Parathyroid adenoma (tissue), 2 donors: ENCODE measurements around the gene ADGRD2.

Source experiments
- H2AFZ ChIP-seq: fragments of 300-600 bp; sonication (generic); one replicate; pipeline ENCODE4 v1.7.0; 2017; ENCODE audit warnings: antibody characterized with exemption, mild to moderate bottlenecking
- H3K27ac ChIP-seq: fragments of 300-600 bp; sonication (generic); one replicate; pipeline ENCODE4 v1.7.0; 2017
- H3K27me3 ChIP-seq: fragments of 300-600 bp; sonication (generic); one replicate; pipeline ENCODE4 v1.7.0; 2017; ENCODE audit warnings: low read length; ENCODE audit not compliant: control insufficient read depth, insufficient read depth
- H3K36me3 ChIP-seq: fragments of 300-600 bp; sonication (generic); one replicate; pipeline ENCODE4 v1.7.0; 2017; ENCODE audit warnings: low read length; ENCODE audit not compliant: control insufficient read depth, insufficient read depth
- H3K4me1 ChIP-seq: fragments of 300-600 bp; sonication (generic); one replicate; pipeline ENCODE4 v1.7.0; 2017; ENCODE audit warnings: control low read depth
- H3K4me2 ChIP-seq: fragments of 300-600 bp; sonication (generic); one replicate; pipeline ENCODE4 v1.7.0; 2017; ENCODE audit warnings: low read length
- H3K4me3 ChIP-seq: fragments of 300-600 bp; sonication (generic); one replicate; pipeline ENCODE4 v1.7.0; 2017; ENCODE audit warnings: low read depth, low read length
- H3K79me2 ChIP-seq: fragments of 300-600 bp; sonication (generic); one replicate; pipeline ENCODE4 v1.7.0; 2017; ENCODE audit warnings: control low read depth
- H3K9ac ChIP-seq: fragments of 300-600 bp; sonication (generic); one replicate; pipeline ENCODE4 v1.7.0; 2017; ENCODE audit warnings: mild to moderate bottlenecking
- H3K9me3 ChIP-seq: fragments of 300-600 bp; sonication (generic); one replicate; pipeline ENCODE4 v1.7.0; 2017; ENCODE audit warnings: low read length; ENCODE audit not compliant: control insufficient read depth
- TF ChIP-seq, protein P1 (sequence below): fragments of 300-600 bp; sonication (generic); IDR thresholded peaks from one replicate; pipeline ENCODE4 v1.7.0; 2017; ENCODE audit warnings: antibody characterized with exemption, mild to moderate bottlenecking
- donor health status: primary hyperparathyroidism.

Gene ADGRD2

GRCh38 chr9:124415852-124416484 lies 34.3 kb upstream of the ADGRD2 start:
- no peak overlapping the region for H2AFZ ChIP-seq
- peak overlapping the region; percentile 97 for H3K4me3 ChIP-seq
- H3K4me2 ChIP-seq, result peak overlapping the region; percentile 86
- peaks cover 4% of the 10 kb centered on the region for H3K4me1 ChIP-seq
- H3K9me3 ChIP-seq, result no peaks in the 10 kb centered on the region
- H3K36me3 ChIP-seq, result no peaks in the 10 kb centered on the region
- no peak overlapping the region for H3K27ac ChIP-seq
- H3K9ac ChIP-seq, result no peak overlapping the region
- H3K79me2 ChIP-seq, result peaks cover 2% of the 10 kb centered on the region
- H3K27me3 ChIP-seq, result no peaks in the 10 kb centered on the region
- TF ChIP-seq, protein P1, sequence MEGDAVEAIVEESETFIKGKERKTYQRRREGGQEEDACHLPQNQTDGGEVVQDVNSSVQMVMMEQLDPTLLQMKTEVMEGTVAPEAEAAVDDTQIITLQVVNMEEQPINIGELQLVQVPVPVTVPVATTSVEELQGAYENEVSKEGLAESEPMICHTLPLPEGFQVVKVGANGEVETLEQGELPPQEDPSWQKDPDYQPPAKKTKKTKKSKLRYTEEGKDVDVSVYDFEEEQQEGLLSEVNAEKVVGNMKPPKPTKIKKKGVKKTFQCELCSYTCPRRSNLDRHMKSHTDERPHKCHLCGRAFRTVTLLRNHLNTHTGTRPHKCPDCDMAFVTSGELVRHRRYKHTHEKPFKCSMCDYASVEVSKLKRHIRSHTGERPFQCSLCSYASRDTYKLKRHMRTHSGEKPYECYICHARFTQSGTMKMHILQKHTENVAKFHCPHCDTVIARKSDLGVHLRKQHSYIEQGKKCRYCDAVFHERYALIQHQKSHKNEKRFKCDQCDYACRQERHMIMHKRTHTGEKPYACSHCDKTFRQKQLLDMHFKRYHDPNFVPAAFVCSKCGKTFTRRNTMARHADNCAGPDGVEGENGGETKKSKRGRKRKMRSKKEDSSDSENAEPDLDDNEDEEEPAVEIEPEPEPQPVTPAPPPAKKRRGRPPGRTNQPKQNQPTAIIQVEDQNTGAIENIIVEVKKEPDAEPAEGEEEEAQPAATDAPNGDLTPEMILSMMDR, result no peak

GRCh38 chr9:124419832-124420489 lies 30.3 kb upstream of the ADGRD2 start:
- H3K4me1 ChIP-seq, result peaks cover 2% of the 10 kb centered on the region
- TF ChIP-seq, protein P1, result no peak
- no peak overlapping the region for H3K27ac ChIP-seq
- no peak overlapping the region for H3K4me3 ChIP-seq
- H3K27me3 ChIP-seq, result no peaks in the 10 kb centered on the region
- no peaks in the 10 kb centered on the region for H3K36me3 ChIP-seq
- no peak overlapping the region for H3K9ac ChIP-seq
- no peak overlapping the region for H3K4me2 ChIP-seq
- H2AFZ ChIP-seq, result peak overlapping the region; percentile 56
- H3K79me2 ChIP-seq, result no peaks in the 10 kb centered on the region
- no peaks in the 10 kb centered on the region for H3K9me3 ChIP-seq

GRCh38 chr9:124420991-124421543 lies 29.2 kb upstream of the ADGRD2 start:
- Histone ChIP-seq H3K27me3 (no peaks in the 10 kb centered on the region), H3K4me1 (peaks cover 2% of the 10 kb centered on the region), H3K4me3 (no peak overlapping the region), H3K9me3 (no peaks in the 10 kb centered on the region), H3K27ac (no peak overlapping the region), H3K36me3 (no peaks in the 10 kb centered on the region), H3K4me2 (no peak overlapping the region), H2AFZ (peak overlapping the region; percentile 33), H3K79me2 (no peaks in the 10 kb centered on the region), H3K9ac (no peak overlapping the region)
- TF ChIP-seq, protein P1, result no peak

- Histone ChIP-seq H3K27ac (no peak overlapping the region), H3K79me2 (no peaks in the 10 kb centered on the region), H3K4me1 (peaks cover 2% of the 10 kb centered on the region), H3K9me3 (no peaks in the 10 kb centered on the region), H3K9ac (no peak overlapping the region), H3K36me3 (no peaks in the 10 kb centered on the region), H2AFZ (no peak overlapping the region), H3K27me3 (no peaks in the 10 kb centered on the region), H3K4me2 (no peak overlapping the region), H3K4me3 (no peak overlapping the region)
- TF ChIP-seq, protein P1, result no peak
These were observed 27.1 kb upstream of the ADGRD2 start for GRCh38 chr9:124423155-124423554.
